HCT116 (cell line): ENCODE measurements around the gene PRPSAP1. TPM values are rescaled to one million over a fixed set of nuclear protein-coding genes. Genes with fewer than 3 reads are reported as not detected.
A peak's percentile ranks its signal among the peaks of the same experiment; 100 is the strongest.

Experiments used
- ATAC-seq: fragments of 200-7000 bp; cut with Tn5 transposase; 2 replicates; pipeline ENCODE4 v1.9.1; 2020; ENCODE audit warnings: mild to moderate bottlenecking, moderate library complexity
- BruUV-seq: library from RNA; stranded (reverse); fragments of 400-500 nt; replicated peaks from 2 replicates; lab custom pipeline; 2021; lab: Mats Ljungman, UMichigan
- CTCF ChIA-PET: fragments of 300-600 bp; sonication (Branson Sonifier 250); formaldehyde crosslinking; loops from one replicate; lab custom pipeline; 2021; ENCODE audit warnings: antibody characterized with exemption; lab: Charles Lee
- POLR2A ChIA-PET: fragments of 300-600, 350-600 bp; sonication (Branson Sonifier 250); formaldehyde crosslinking; loops from one replicate; lab custom pipeline; 2021; ENCODE audit warnings: antibody characterized with exemption; lab: Charles Lee
- RAD21 ChIA-PET, 2 experiments: fragments of 300-600 bp; sonication (Branson Sonifier 250); formaldehyde crosslinking; loops; one replicate each; lab custom pipeline; 2023; ENCODE audit warnings: low total read pairs in 2 of 2; ENCODE audit not compliant: uncharacterized antibody in 2 of 2, unreplicated experiment in 2 of 2, low non-redundant PET in 1 of 2; lab: Charles Lee
- DNase-seq: peaks from one replicate; pipeline ENCODE4 v3.0.0-alpha.2; 2010; ENCODE audit warnings: low read depth, low spot score
- H2AFZ ChIP-seq: fragments of 200-600 bp; shearing (Covaris generic), sonication (generic); 2 replicates; pipeline ENCODE4 v1.6.1; 2017; ENCODE audit warnings: low read depth, mixed run types, mixed read lengths, antibody characterized with exemption, low read length; ENCODE audit not compliant: poor library complexity, severe bottlenecking
- H3K27ac ChIP-seq: 2 replicates; pipeline ENCODE4 v1.5.1; 2012; ENCODE audit warnings: low read depth, low read length
- H3K27me3 ChIP-seq: fragments of 200-600 bp; sonication (generic); 2 replicates; pipeline ENCODE4 v1.6.1; 2016; ENCODE audit warnings: mixed run types, low read length, mixed read lengths; ENCODE audit not compliant: insufficient read depth
- H3K36me3 ChIP-seq, 2 experiments: fragments of 200-500 bp in 1 of 2; fragments of 200-600 bp in 1 of 2; sonication (Bioruptor generic) in 1 of 2; sonication (generic) in 1 of 2; 2 replicates each; pipeline versions ENCODE4 v1.5.1 to v1.6.1; 2014 to 2016; ENCODE audit warnings: low read length in 2 of 2, inconsistent platforms in 1 of 2, mixed read lengths in 1 of 2, mixed run types in 1 of 2; ENCODE audit not compliant: insufficient read depth in 2 of 2, control insufficient read depth in 1 of 2
- H3K4me1 ChIP-seq, 2 experiments: fragments of 200-600 bp in 1 of 2; sonication (generic) in 1 of 2; 2 replicates each; pipeline versions ENCODE4 v1.5.1 to v1.6.1; 2012 to 2017; ENCODE audit warnings: low read length in 2 of 2, inconsistent platforms in 1 of 2, mild to moderate bottlenecking in 1 of 2, mixed read lengths in 1 of 2, mixed run types in 1 of 2, moderate library complexity in 1 of 2; ENCODE audit not compliant: insufficient read depth in 2 of 2, control insufficient read depth in 1 of 2
- H3K4me2 ChIP-seq: fragments of 200-600 bp; sonication (generic); 2 replicates; pipeline ENCODE4 v1.6.1; 2017; ENCODE audit warnings: mixed run types, low read length, mixed read lengths
- H3K4me3 ChIP-seq, 2 experiments: fragments of 200-600 bp in 1 of 2; sonication (generic) in 1 of 2; replicated peaks in 1 of 2; 2 replicates each; pipeline ENCODE4 v1.5.1; 2011 to 2016; ENCODE audit warnings: low read length in 2 of 2, control low read depth in 1 of 2, low read depth in 1 of 2, mild to moderate bottlenecking in 1 of 2, mixed read lengths in 1 of 2, mixed run types in 1 of 2
- H3K79me2 ChIP-seq: fragments of 200-600 bp; sonication (generic); 2 replicates; pipeline ENCODE4 v1.6.1; 2017; ENCODE audit warnings: mild to moderate bottlenecking, mixed run types, low read length, moderate library complexity, mixed read lengths; ENCODE audit not compliant: insufficient read depth
- H3K9ac ChIP-seq: fragments of 200-600 bp; sonication (generic); 2 replicates; pipeline ENCODE4 v1.6.1; 2016; ENCODE audit warnings: low read length, mixed read lengths
- H3K9me2 ChIP-seq: fragments of 200-600 bp; sonication (generic), shearing (Covaris generic); 2 replicates; pipeline ENCODE4 v1.6.1; 2017; ENCODE audit warnings: mixed run types, mild to moderate bottlenecking, moderate library complexity; ENCODE audit not compliant: insufficient read depth
- H3K9me3 ChIP-seq, 2 experiments: fragments of 200-500 bp in 1 of 2; fragments of 200-600 bp in 1 of 2; sonication (Bioruptor generic) in 1 of 2; sonication (generic) in 1 of 2; 2 replicates each; pipeline ENCODE4 v1.6.1; 2014 to 2017; ENCODE audit warnings: low read length in 2 of 2, mixed read lengths in 2 of 2, inconsistent platforms in 1 of 2, low read depth in 1 of 2, mild to moderate bottlenecking in 1 of 2, mixed run types in 1 of 2, moderate library complexity in 1 of 2; ENCODE audit not compliant: control insufficient read depth in 1 of 2, insufficient read depth in 1 of 2
- H4K20me1 ChIP-seq: fragments of 200-600 bp; sonication (generic), shearing (Covaris generic); 2 replicates; pipeline ENCODE4 v1.6.1; 2017; ENCODE audit warnings: mixed run types, mild to moderate bottlenecking, moderate library complexity; ENCODE audit not compliant: insufficient read depth
- CBX3 ChIP-seq: IDR thresholded peaks from 2 replicates; pipeline ENCODE4 v1.6.1; 2012; ENCODE audit warnings: low read depth
- EGR1 ChIP-seq: IDR thresholded peaks from 2 replicates; pipeline ENCODE4 v1.6.1; 2012; ENCODE audit warnings: low read depth
- EZH2 ChIP-seq: fragments of 200-600 bp; sonication (generic); IDR thresholded peaks from 2 replicates; pipeline ENCODE4 v1.6.1; 2017; ENCODE audit warnings: antibody characterized with exemption, mixed run types
- FOSL1 ChIP-seq: IDR thresholded peaks from 2 replicates; pipeline ENCODE4 v1.6.1; 2012; ENCODE audit warnings: low read depth
- POLR2AphosphoS5 ChIP-seq: IDR thresholded peaks from 2 replicates; pipeline ENCODE4 v1.6.1; 2011; ENCODE audit warnings: mild to moderate bottlenecking, low read depth, low read length, moderate library complexity
- SP1 ChIP-seq: IDR thresholded peaks from 2 replicates; pipeline ENCODE4 v1.6.1; 2012; ENCODE audit warnings: low read depth
- TCF7L2 ChIP-seq: IDR thresholded peaks from 2 replicates; pipeline ENCODE4 v1.7.0; 2011; ENCODE audit warnings: borderline replicate concordance, inconsistent platforms; ENCODE audit not compliant: insufficient read depth, insufficient read length; ENCODE audit errors: extremely low read depth
- YY1 ChIP-seq: IDR thresholded peaks from 2 replicates; pipeline ENCODE4 v1.6.1; 2011; ENCODE audit warnings: low read length, low read depth, moderate library complexity, mild to moderate bottlenecking; ENCODE audit not compliant: insufficient replicate concordance; ENCODE audit errors: extremely low read depth
- ZFX ChIP-seq: fragments of 450-650 bp; IDR thresholded peaks from 2 replicates; pipeline ENCODE4 v1.6.1; 2017
- ZNF274 ChIP-seq: fragments of 200-500 bp; sonication (Bioruptor generic); IDR thresholded peaks from 2 replicates; pipeline ENCODE4 v1.6.1; 2014; ENCODE audit warnings: mild to moderate bottlenecking, low read depth, low read length, inconsistent platforms
- intact Hi-C: fragments of 100-400 bp; cut with micrococcal nuclease; formaldehyde crosslinking; loops from 2 replicates; pipeline ENCODE4 v1.10.0; 2022
- total RNA-seq: library from RNA; stranded (reverse); gene quantifications from one replicate; pipeline ENCODE4 v1.2.1, GENCODE V29; 2021; ENCODE audit not compliant: unreplicated experiment
- TF ChIP-seq, protein P1 (sequence below): IDR thresholded peaks from 2 replicates; pipeline ENCODE4 v1.6.1; 2012
- TF ChIP-seq, protein P2 (sequence below), 3 experiments: fragments of 200-600 bp in 1 of 3; sonication (generic) in 1 of 3; IDR thresholded peaks in 2 of 3; conservative IDR thresholded peaks in 1 of 3; 2 replicates each; pipeline ENCODE4 v1.5.1; 2012 to 2017; ENCODE audit warnings: low read depth in 2 of 3, low read length in 2 of 3, antibody characterized with exemption in 1 of 3, borderline replicate concordance in 1 of 3, control low read depth in 1 of 3, mild to moderate bottlenecking in 1 of 3, mixed read lengths in 1 of 3, mixed run types in 1 of 3, moderate library complexity in 1 of 3; ENCODE audit not compliant: insufficient read depth in 1 of 3
- TF ChIP-seq, protein P3 (sequence below): IDR thresholded peaks from 2 replicates; pipeline ENCODE4 v1.6.1; 2012

The PRPSAP1 gene
- total RNA-seq, 1 experiment from 2014 or later: 81.4 TPM

DNA sequence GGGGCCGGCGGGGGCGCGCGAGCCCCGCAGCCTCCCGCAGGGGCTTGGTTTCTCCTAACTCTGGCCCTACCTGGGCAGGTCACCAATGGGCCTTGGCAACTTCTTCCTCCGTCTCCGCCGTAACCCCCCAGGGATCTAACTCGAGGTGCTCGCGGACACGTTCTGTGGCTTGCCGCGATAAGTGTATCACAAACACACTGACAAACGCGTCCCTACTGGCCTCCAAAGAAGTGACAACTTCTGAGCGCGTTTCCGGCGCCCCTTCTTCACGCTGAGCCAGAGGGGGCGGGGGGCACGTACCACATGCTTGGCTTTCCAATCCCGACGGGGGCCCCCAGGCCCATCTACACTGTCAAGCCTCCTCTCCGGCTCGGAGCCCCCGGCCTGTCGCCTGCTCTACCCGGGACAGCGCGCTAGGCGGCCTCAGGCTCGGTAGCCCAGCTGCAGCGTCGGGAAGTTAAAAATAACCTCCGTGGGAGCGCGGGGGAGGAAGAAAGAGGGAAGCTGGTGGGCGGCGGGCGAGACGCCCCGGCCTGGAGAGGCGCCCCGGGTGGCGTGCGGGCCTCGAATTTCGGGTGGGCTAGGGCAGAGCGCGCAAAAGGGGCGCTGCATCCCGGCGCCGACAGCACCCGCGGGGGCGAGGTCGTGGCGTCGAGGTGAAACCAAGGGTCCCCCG lies 30.0 kb upstream of the PRPSAP1 start:
- DNase-seq: no peak
- no peaks in the 10 kb centered on the region for H3K79me2 ChIP-seq

More for the DNA sequence above, 30.0 kb upstream of the PRPSAP1 start:
- no peaks in the 10 kb centered on the region for H3K9me3 ChIP-seq
- H3K27me3 ChIP-seq: peaks cover 11% of the 10 kb centered on the region; the same call in 1 of the 2 replicates
- intact Hi-C loops: loop anchor here (1.0 kb wide), 1 partner anchor 18 kb away; no protein-coding TSS in a partner anchor
- ChIA-PET RAD21 (interaction anchor here (0.9 to 1.4 kb wide), 3 partner anchors 13 to 18 kb away, joined by 3 read pairs; no protein-coding TSS in a partner anchor), CTCF (interaction anchor here (0.9 to 5.3 kb wide), 8 partner anchors 13 to 120 kb away, joined by 3 to 42 read pairs (median 13); no protein-coding TSS in a partner anchor), POLR2A (interaction anchor here (0.6 to 1.3 kb wide), 3 partner anchors 13 to 30 kb away, joined by 3 to 7 read pairs (median 3); partner anchors contain the start of gene PRPSAP1)
- H3K36me3 ChIP-seq: no peaks in the 10 kb centered on the region
- ATAC-seq: peak; percentile 49
- peak overlapping the region; percentile 56 to 73 for H3K4me3 ChIP-seq
- peak overlapping the region; percentile 45; the same call in 1 of the 2 replicates for H3K27ac ChIP-seq
- no peaks in the 10 kb centered on the region for H3K9me2 ChIP-seq
- peak overlapping the region; percentile 64 for H3K9ac ChIP-seq
- no TSS peak for BruUV-seq
- TF ChIP-seq ZFX (no peak), POLR2AphosphoS5 (no peak; the same call in 1 of the 2 replicates), FOSL1 (no peak), YY1 (no peak), ZNF274 (no peak), EGR1 (peak; percentile 48), SP1 (no peak), EZH2 (no peak), CBX3 (no peak), TCF7L2 (no peak)
- TF ChIP-seq, protein P1, sequence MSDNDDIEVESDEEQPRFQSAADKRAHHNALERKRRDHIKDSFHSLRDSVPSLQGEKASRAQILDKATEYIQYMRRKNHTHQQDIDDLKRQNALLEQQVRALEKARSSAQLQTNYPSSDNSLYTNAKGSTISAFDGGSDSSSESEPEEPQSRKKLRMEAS: peak; percentile 12; the same call in 1 of the 2 replicates
- TF ChIP-seq, protein P2, sequence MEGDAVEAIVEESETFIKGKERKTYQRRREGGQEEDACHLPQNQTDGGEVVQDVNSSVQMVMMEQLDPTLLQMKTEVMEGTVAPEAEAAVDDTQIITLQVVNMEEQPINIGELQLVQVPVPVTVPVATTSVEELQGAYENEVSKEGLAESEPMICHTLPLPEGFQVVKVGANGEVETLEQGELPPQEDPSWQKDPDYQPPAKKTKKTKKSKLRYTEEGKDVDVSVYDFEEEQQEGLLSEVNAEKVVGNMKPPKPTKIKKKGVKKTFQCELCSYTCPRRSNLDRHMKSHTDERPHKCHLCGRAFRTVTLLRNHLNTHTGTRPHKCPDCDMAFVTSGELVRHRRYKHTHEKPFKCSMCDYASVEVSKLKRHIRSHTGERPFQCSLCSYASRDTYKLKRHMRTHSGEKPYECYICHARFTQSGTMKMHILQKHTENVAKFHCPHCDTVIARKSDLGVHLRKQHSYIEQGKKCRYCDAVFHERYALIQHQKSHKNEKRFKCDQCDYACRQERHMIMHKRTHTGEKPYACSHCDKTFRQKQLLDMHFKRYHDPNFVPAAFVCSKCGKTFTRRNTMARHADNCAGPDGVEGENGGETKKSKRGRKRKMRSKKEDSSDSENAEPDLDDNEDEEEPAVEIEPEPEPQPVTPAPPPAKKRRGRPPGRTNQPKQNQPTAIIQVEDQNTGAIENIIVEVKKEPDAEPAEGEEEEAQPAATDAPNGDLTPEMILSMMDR (IDR thresholded peaks at IDR 0.05 in 2 of 3, conservative IDR thresholded peaks at IDR 0.05 in 1 of 3; ENCODE audit: borderline replicate concordance in 1 of 3, insufficient read depth in 1 of 3, low read depth in 2 of 3, low read length in 2 of 3): peak in 2 of 3 experiments; percentile 33 to 42; a peak in 3 of 6 replicates
- TF ChIP-seq, protein P3, sequence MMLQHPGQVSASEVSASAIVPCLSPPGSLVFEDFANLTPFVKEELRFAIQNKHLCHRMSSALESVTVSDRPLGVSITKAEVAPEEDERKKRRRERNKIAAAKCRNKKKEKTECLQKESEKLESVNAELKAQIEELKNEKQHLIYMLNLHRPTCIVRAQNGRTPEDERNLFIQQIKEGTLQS: no peak
- H3K4me2 ChIP-seq: peak overlapping the region; percentile 98
- no peaks in the 10 kb centered on the region for H4K20me1 ChIP-seq
- H2AFZ ChIP-seq: peak overlapping the region; percentile 82
- H3K4me1 ChIP-seq: peaks cover 26 to 41% of the 10 kb centered on the region in 2 experiments
